Neural progenitor cell (in vitro differentiated cells): ENCODE measurements around the gene JAZF1.

Experiments used
- CTCF ChIP-seq: fragments of 200-600 bp; sonication (generic); IDR thresholded peaks from 2 replicates; pipeline ENCODE4 v1.5.1; 2017; ENCODE audit warnings: antibody characterized with exemption, mild to moderate bottlenecking
- EZH2 ChIP-seq: fragments of 200-600 bp; sonication (generic); IDR thresholded peaks from 2 replicates; pipeline ENCODE4 v1.6.1; 2017; ENCODE audit warnings: antibody characterized with exemption, mild to moderate bottlenecking, moderate library complexity
- EZH2phosphoT487 ChIP-seq: fragments of 200-600 bp; sonication (generic); IDR thresholded peaks from 2 replicates; pipeline ENCODE4 v1.6.1; 2017; ENCODE audit warnings: antibody characterized with exemption

- TF ChIP-seq EZH2: no peak
- TF ChIP-seq CTCF: no peak
- TF ChIP-seq EZH2phosphoT487: no peak
Observed at GRCh38 chr7:28138837-28139236, 41.8 kb downstream of the JAZF1 start.
